HCT116 (cell line): Measurements from ENCODE around the gene CDIP1. TPM values are rescaled to one million over a fixed set of nuclear protein-coding genes. Genes with fewer than 3 reads are reported as not detected.

Experiments
- ATAC-seq: fragments of 200-7000 bp; cut with Tn5 transposase; 2 replicates; pipeline ENCODE4 v1.9.1; 2020; ENCODE audit warnings: mild to moderate bottlenecking, moderate library complexity
- BruUV-seq: library from RNA; stranded (reverse); fragments of 400-500 nt; replicated peaks from 2 replicates; lab custom pipeline; 2021; lab: Mats Ljungman, UMichigan
- CTCF ChIA-PET: fragments of 300-600 bp; sonication (Branson Sonifier 250); formaldehyde crosslinking; loops from one replicate; lab custom pipeline; 2021; ENCODE audit warnings: antibody characterized with exemption; lab: Charles Lee
- POLR2A ChIA-PET: fragments of 300-600, 350-600 bp; sonication (Branson Sonifier 250); formaldehyde crosslinking; loops from one replicate; lab custom pipeline; 2021; ENCODE audit warnings: antibody characterized with exemption; lab: Charles Lee
- RAD21 ChIA-PET, 2 experiments: fragments of 300-600 bp; sonication (Branson Sonifier 250); formaldehyde crosslinking; loops; one replicate each; lab custom pipeline; 2023; ENCODE audit warnings: low total read pairs in 2 of 2; ENCODE audit not compliant: uncharacterized antibody in 2 of 2, unreplicated experiment in 2 of 2, low non-redundant PET in 1 of 2; lab: Charles Lee
- DNase-seq: peaks from one replicate; pipeline ENCODE4 v3.0.0-alpha.2; 2010; ENCODE audit warnings: low read depth, low spot score
- H2AFZ ChIP-seq: fragments of 200-600 bp; shearing (Covaris generic), sonication (generic); 2 replicates; pipeline ENCODE4 v1.6.1; 2017; ENCODE audit warnings: low read depth, mixed run types, mixed read lengths, antibody characterized with exemption, low read length; ENCODE audit not compliant: poor library complexity, severe bottlenecking
- H3K27ac ChIP-seq: 2 replicates; pipeline ENCODE4 v1.5.1; 2012; ENCODE audit warnings: low read depth, low read length
- H3K27me3 ChIP-seq: fragments of 200-600 bp; sonication (generic); 2 replicates; pipeline ENCODE4 v1.6.1; 2016; ENCODE audit warnings: mixed run types, low read length, mixed read lengths; ENCODE audit not compliant: insufficient read depth
- H3K36me3 ChIP-seq, 2 experiments: fragments of 200-500 bp in 1 of 2; fragments of 200-600 bp in 1 of 2; sonication (Bioruptor generic) in 1 of 2; sonication (generic) in 1 of 2; 2 replicates each; pipeline versions ENCODE4 v1.5.1 to v1.6.1; 2014 to 2016; ENCODE audit warnings: low read length in 2 of 2, inconsistent platforms in 1 of 2, mixed read lengths in 1 of 2, mixed run types in 1 of 2; ENCODE audit not compliant: insufficient read depth in 2 of 2, control insufficient read depth in 1 of 2
- H3K4me1 ChIP-seq, 2 experiments: fragments of 200-600 bp in 1 of 2; sonication (generic) in 1 of 2; 2 replicates each; pipeline versions ENCODE4 v1.5.1 to v1.6.1; 2012 to 2017; ENCODE audit warnings: low read length in 2 of 2, inconsistent platforms in 1 of 2, mild to moderate bottlenecking in 1 of 2, mixed read lengths in 1 of 2, mixed run types in 1 of 2, moderate library complexity in 1 of 2; ENCODE audit not compliant: insufficient read depth in 2 of 2, control insufficient read depth in 1 of 2
- H3K4me2 ChIP-seq: fragments of 200-600 bp; sonication (generic); 2 replicates; pipeline ENCODE4 v1.6.1; 2017; ENCODE audit warnings: mixed run types, low read length, mixed read lengths
- H3K4me3 ChIP-seq, 2 experiments: fragments of 200-600 bp in 1 of 2; sonication (generic) in 1 of 2; replicated peaks in 1 of 2; 2 replicates each; pipeline ENCODE4 v1.5.1; 2011 to 2016; ENCODE audit warnings: low read length in 2 of 2, control low read depth in 1 of 2, low read depth in 1 of 2, mild to moderate bottlenecking in 1 of 2, mixed read lengths in 1 of 2, mixed run types in 1 of 2
- H3K79me2 ChIP-seq: fragments of 200-600 bp; sonication (generic); 2 replicates; pipeline ENCODE4 v1.6.1; 2017; ENCODE audit warnings: mild to moderate bottlenecking, mixed run types, low read length, moderate library complexity, mixed read lengths; ENCODE audit not compliant: insufficient read depth
- H3K9ac ChIP-seq: fragments of 200-600 bp; sonication (generic); 2 replicates; pipeline ENCODE4 v1.6.1; 2016; ENCODE audit warnings: low read length, mixed read lengths
- H3K9me2 ChIP-seq: fragments of 200-600 bp; sonication (generic), shearing (Covaris generic); 2 replicates; pipeline ENCODE4 v1.6.1; 2017; ENCODE audit warnings: mixed run types, mild to moderate bottlenecking, moderate library complexity; ENCODE audit not compliant: insufficient read depth
- H3K9me3 ChIP-seq, 2 experiments: fragments of 200-500 bp in 1 of 2; fragments of 200-600 bp in 1 of 2; sonication (Bioruptor generic) in 1 of 2; sonication (generic) in 1 of 2; 2 replicates each; pipeline ENCODE4 v1.6.1; 2014 to 2017; ENCODE audit warnings: low read length in 2 of 2, mixed read lengths in 2 of 2, inconsistent platforms in 1 of 2, low read depth in 1 of 2, mild to moderate bottlenecking in 1 of 2, mixed run types in 1 of 2, moderate library complexity in 1 of 2; ENCODE audit not compliant: control insufficient read depth in 1 of 2, insufficient read depth in 1 of 2
- H4K20me1 ChIP-seq: fragments of 200-600 bp; sonication (generic), shearing (Covaris generic); 2 replicates; pipeline ENCODE4 v1.6.1; 2017; ENCODE audit warnings: mixed run types, mild to moderate bottlenecking, moderate library complexity; ENCODE audit not compliant: insufficient read depth
- CBX3 ChIP-seq: IDR thresholded peaks from 2 replicates; pipeline ENCODE4 v1.6.1; 2012; ENCODE audit warnings: low read depth
- EGR1 ChIP-seq: IDR thresholded peaks from 2 replicates; pipeline ENCODE4 v1.6.1; 2012; ENCODE audit warnings: low read depth
- ELF1 ChIP-seq: IDR thresholded peaks from 2 replicates; pipeline ENCODE4 v1.6.1; 2012; ENCODE audit warnings: low read depth, borderline replicate concordance
- EZH2phosphoT487 ChIP-seq: fragments of 200-600 bp; IDR thresholded peaks from 2 replicates; pipeline ENCODE4 v1.6.1; 2018; ENCODE audit warnings: antibody characterized with exemption, borderline replicate concordance
- FOSL1 ChIP-seq: IDR thresholded peaks from 2 replicates; pipeline ENCODE4 v1.6.1; 2012; ENCODE audit warnings: low read depth
- JUND ChIP-seq: IDR thresholded peaks from 2 replicates; pipeline ENCODE4 v1.6.1; 2012
- POLR2AphosphoS5 ChIP-seq: IDR thresholded peaks from 2 replicates; pipeline ENCODE4 v1.6.1; 2011; ENCODE audit warnings: mild to moderate bottlenecking, low read depth, low read length, moderate library complexity
- RAD21 ChIP-seq: IDR thresholded peaks from 2 replicates; pipeline ENCODE4 v1.6.1; 2012; ENCODE audit warnings: low read depth, mild to moderate bottlenecking
- SIN3A ChIP-seq: IDR thresholded peaks from 2 replicates; pipeline ENCODE4 v1.6.1; 2012; ENCODE audit warnings: low read depth
- SRF ChIP-seq: IDR thresholded peaks from 2 replicates; pipeline ENCODE4 v1.6.1; 2012; ENCODE audit warnings: low read depth
- YY1 ChIP-seq: IDR thresholded peaks from 2 replicates; pipeline ENCODE4 v1.6.1; 2011; ENCODE audit warnings: low read length, low read depth, moderate library complexity, mild to moderate bottlenecking; ENCODE audit not compliant: insufficient replicate concordance; ENCODE audit errors: extremely low read depth
- ZNF274 ChIP-seq: fragments of 200-500 bp; sonication (Bioruptor generic); IDR thresholded peaks from 2 replicates; pipeline ENCODE4 v1.6.1; 2014; ENCODE audit warnings: mild to moderate bottlenecking, low read depth, low read length, inconsistent platforms
- intact Hi-C: fragments of 100-400 bp; cut with micrococcal nuclease; formaldehyde crosslinking; loops from 2 replicates; pipeline ENCODE4 v1.10.0; 2022
- total RNA-seq: library from RNA; stranded (reverse); gene quantifications from one replicate; pipeline ENCODE4 v1.2.1, GENCODE V29; 2021; ENCODE audit not compliant: unreplicated experiment
- TF ChIP-seq, protein P1 (sequence below), 3 experiments: fragments of 200-600 bp in 1 of 3; sonication (generic) in 1 of 3; IDR thresholded peaks in 2 of 3; conservative IDR thresholded peaks in 1 of 3; 2 replicates each; pipeline ENCODE4 v1.5.1; 2012 to 2017; ENCODE audit warnings: low read depth in 2 of 3, low read length in 2 of 3, antibody characterized with exemption in 1 of 3, borderline replicate concordance in 1 of 3, control low read depth in 1 of 3, mild to moderate bottlenecking in 1 of 3, mixed read lengths in 1 of 3, mixed run types in 1 of 3, moderate library complexity in 1 of 3; ENCODE audit not compliant: insufficient read depth in 1 of 3
- TF ChIP-seq, protein P2 (sequence below): IDR thresholded peaks from 2 replicates; pipeline ENCODE4 v1.6.1; 2012
- TF ChIP-seq, protein P3 (sequence below): IDR thresholded peaks from 2 replicates; pipeline ENCODE4 v1.6.1; 2012

CDIP1 gene
- total RNA-seq, 1 experiment from 2014 or later, result 7.2 TPM

DNA sequence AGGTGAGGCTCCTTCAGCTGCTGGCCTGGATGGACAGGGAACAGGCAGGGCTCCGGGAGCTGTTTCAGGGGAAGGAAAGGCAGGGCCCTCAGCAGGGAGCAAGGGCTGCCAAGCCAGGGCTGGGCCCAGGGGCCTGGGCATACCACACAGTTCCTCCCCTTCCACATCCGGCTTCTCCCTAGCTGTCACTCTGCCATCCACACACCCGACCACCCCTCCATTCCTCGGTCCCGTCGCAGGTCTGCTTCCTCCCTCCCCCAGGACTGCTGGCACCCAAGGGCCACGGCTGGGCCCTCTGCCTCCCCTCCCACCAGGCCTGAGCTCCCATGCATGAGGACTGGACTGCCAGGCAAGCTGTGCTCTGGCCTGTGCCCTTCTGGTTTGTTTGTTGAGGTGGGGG, 24.0 kb downstream of the CDIP1 start:
- no peaks in the 10 kb centered on the region for H3K4me1 ChIP-seq
- BruUV-seq, result no TSS peak
- POLR2A ChIA-PET, result no interaction called here
- peaks cover 10 to 19% of the 10 kb centered on the region in 2 experiments; a peak in 3 of 4 replicates for H3K36me3 ChIP-seq
- H3K9me3 ChIP-seq, result no peaks in the 10 kb centered on the region
- no peaks in the 10 kb centered on the region for H4K20me1 ChIP-seq
- RAD21 ChIA-PET, result no interaction called here
- H3K27me3 ChIP-seq, result no peaks in the 10 kb centered on the region
- no peak overlapping the region for H3K4me3 ChIP-seq
- H2AFZ ChIP-seq, result no peak overlapping the region
- no peaks in the 10 kb centered on the region for H3K79me2 ChIP-seq
- DNase-seq (no peak), ATAC-seq (no peak)
- no peak overlapping the region for H3K9ac ChIP-seq
- intact Hi-C loops, result loop anchor here (10.0 kb wide), 1 partner anchor 140 kb away; no protein-coding TSS in a partner anchor
- H3K27ac ChIP-seq, result no peak overlapping the region
- no peak overlapping the region for H3K4me2 ChIP-seq
- no peak for TF ChIP-seq EZH2phosphoT487
- TF ChIP-seq, protein P1, sequence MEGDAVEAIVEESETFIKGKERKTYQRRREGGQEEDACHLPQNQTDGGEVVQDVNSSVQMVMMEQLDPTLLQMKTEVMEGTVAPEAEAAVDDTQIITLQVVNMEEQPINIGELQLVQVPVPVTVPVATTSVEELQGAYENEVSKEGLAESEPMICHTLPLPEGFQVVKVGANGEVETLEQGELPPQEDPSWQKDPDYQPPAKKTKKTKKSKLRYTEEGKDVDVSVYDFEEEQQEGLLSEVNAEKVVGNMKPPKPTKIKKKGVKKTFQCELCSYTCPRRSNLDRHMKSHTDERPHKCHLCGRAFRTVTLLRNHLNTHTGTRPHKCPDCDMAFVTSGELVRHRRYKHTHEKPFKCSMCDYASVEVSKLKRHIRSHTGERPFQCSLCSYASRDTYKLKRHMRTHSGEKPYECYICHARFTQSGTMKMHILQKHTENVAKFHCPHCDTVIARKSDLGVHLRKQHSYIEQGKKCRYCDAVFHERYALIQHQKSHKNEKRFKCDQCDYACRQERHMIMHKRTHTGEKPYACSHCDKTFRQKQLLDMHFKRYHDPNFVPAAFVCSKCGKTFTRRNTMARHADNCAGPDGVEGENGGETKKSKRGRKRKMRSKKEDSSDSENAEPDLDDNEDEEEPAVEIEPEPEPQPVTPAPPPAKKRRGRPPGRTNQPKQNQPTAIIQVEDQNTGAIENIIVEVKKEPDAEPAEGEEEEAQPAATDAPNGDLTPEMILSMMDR (IDR thresholded peaks at IDR 0.05 in 2 of 3, conservative IDR thresholded peaks at IDR 0.05 in 1 of 3; ENCODE audit: borderline replicate concordance in 1 of 3, insufficient read depth in 1 of 3, low read depth in 2 of 3, low read length in 2 of 3), result no peak
- TF ChIP-seq CBX3, result no peak
- TF ChIP-seq, protein P2, sequence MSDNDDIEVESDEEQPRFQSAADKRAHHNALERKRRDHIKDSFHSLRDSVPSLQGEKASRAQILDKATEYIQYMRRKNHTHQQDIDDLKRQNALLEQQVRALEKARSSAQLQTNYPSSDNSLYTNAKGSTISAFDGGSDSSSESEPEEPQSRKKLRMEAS, result no peak
- CTCF ChIA-PET, result interaction anchor here (1.3 kb wide), 1 partner anchor 34 kb away, joined by 6 read pairs; no protein-coding TSS in a partner anchor
- H3K9me2 ChIP-seq, result no peaks in the 10 kb centered on the region

DNA sequence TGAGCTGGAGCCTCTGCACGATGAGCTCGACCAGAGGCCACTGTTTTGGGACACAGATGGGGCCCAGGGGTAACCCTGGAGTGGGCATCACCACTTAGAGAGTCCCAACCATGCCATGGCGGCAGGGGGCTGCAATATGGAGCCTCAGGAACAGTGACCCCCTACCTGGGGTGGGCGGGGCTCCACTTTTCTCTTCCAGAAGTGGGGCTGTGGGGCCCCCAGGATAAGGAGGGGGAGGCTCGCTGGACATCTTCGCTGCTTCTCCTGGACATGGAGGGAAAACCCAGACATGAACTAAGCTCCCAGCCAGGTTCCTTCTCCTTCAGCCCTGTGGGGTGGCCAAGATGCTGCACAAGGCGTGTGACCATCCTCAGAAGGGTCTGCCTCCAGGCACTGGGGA, 24.7 kb downstream of the CDIP1 start:
- Histone ChIP-seq H3K4me1 (no peaks in the 10 kb centered on the region), H3K4me3 (no peak overlapping the region), H3K27ac (no peak overlapping the region), H3K9me3 (no peaks in the 10 kb centered on the region), H3K79me2 (no peaks in the 10 kb centered on the region), H3K9ac (no peak overlapping the region), H2AFZ (no peak overlapping the region), H4K20me1 (no peaks in the 10 kb centered on the region), H3K27me3 (no peaks in the 10 kb centered on the region), H3K9me2 (no peaks in the 10 kb centered on the region), H3K36me3 (peaks cover 15 to 20% of the 10 kb centered on the region in 2 experiments; a peak in 3 of 4 replicates), H3K4me2 (no peak overlapping the region)
- CTCF ChIA-PET, result no interaction called here
- RAD21 ChIA-PET, result no interaction called here
- POLR2A ChIA-PET, result no interaction called here
- no TSS peak for BruUV-seq
- intact Hi-C loops, result loop anchor here (10.0 kb wide), 1 partner anchor 141 kb away; no protein-coding TSS in a partner anchor
- DNase-seq (no peak), ATAC-seq (no peak)
- TF ChIP-seq SIN3A (no peak), FOSL1 (no peak), POLR2AphosphoS5 (no peak), RAD21 (no peak), SRF (no peak), CBX3 (no peak), EZH2phosphoT487 (no peak), YY1 (no peak), EGR1 (no peak), ELF1 (no peak), JUND (no peak), ZNF274 (no peak)
- TF ChIP-seq, protein P1 (IDR thresholded peaks at IDR 0.05 in 2 of 3, conservative IDR thresholded peaks at IDR 0.05 in 1 of 3; ENCODE audit: borderline replicate concordance in 1 of 3, insufficient read depth in 1 of 3, low read depth in 2 of 3, low read length in 2 of 3), result no peak
- TF ChIP-seq, protein P2, result no peak
- TF ChIP-seq, protein P3, sequence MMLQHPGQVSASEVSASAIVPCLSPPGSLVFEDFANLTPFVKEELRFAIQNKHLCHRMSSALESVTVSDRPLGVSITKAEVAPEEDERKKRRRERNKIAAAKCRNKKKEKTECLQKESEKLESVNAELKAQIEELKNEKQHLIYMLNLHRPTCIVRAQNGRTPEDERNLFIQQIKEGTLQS, result no peak
